GM21423 (cell line): ENCODE measurements around the gene AP2A2.
A peak's percentile ranks its signal among the peaks of the same experiment; 100 is the strongest.

Source experiments
- ATAC-seq: cut with Tn5 transposase; IDR thresholded peaks from one replicate; pipeline ENCODE4 v1.9.1; 2021; ENCODE audit warnings: mild to moderate bottlenecking, moderate library complexity; ENCODE audit not compliant: unreplicated experiment

AP2A2 gene

DNA sequence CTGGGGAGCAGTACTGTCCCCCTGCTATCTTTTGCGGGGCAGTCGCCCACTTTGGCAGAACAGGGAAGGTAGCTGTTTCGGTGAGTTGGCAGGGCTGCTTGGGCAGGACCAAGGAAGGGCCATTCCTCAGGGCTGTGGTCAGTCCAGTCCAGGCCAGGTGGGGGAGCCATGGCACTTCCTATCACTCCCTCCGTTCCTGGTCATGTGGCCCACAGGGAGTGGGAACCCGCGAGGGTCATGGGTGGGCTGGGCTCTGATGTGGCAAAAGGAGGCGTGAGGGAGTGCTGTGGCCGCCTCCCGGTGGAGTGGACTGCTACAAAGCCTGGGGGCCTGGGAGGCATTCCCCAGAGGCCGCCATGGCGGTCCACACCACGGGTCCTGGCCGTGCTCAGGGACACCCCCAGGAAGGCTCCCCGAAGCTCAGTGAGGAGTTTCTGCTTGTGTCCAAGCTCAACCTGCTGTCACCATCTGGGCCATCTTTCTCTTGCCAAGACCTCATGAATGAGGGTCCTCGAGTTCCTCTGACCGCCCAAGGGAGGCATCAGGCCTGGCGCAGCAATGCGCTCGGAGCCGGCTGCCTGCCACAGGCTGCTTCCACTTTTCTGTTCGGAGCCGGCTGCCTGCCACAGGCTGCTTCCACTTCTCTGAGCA, 27.0 kb upstream of the AP2A2 start:
- no peak for ATAC-seq

DNA sequence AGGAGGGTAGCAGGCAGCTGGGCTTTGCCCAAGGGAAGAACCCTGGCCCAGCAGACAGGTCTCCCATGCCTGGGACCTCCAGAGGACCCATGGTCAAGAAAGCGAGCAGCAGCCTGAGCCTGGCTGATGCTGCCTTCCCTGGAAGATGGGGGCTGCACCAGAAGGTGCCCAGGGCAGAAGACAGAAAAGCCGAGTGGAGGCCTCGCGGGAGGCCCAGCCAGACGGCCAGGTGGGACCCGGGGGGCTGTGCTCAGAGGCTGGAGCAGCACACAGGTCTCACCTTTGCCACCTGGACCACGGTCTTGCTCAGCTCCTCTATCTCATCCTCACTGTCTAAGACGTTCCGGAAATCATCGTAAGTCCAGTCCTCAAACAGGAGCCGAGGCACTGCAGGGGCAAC, 25.9 kb upstream of the AP2A2 start:
- no peak for ATAC-seq

DNA sequence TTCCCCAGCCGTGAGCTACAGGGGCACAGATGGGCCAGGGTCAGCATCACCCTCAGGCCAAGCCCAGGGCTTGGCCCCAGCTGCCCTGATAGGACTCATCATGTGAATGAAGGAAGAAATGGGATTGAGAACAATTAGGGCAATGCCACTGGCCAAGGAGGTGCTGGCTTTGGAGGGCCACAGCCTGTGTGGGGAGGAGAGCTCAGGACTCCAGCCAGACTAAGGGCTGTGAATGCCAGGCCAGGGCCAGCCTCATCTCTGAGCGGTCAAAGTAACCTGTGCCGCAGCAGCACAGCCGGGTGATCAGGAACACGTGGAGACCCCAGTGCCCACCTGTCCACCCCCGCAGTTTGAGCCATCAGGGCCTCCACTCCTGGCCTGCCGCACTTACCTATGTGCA, 25.1 kb upstream of the AP2A2 start:
- no peak for ATAC-seq

DNA sequence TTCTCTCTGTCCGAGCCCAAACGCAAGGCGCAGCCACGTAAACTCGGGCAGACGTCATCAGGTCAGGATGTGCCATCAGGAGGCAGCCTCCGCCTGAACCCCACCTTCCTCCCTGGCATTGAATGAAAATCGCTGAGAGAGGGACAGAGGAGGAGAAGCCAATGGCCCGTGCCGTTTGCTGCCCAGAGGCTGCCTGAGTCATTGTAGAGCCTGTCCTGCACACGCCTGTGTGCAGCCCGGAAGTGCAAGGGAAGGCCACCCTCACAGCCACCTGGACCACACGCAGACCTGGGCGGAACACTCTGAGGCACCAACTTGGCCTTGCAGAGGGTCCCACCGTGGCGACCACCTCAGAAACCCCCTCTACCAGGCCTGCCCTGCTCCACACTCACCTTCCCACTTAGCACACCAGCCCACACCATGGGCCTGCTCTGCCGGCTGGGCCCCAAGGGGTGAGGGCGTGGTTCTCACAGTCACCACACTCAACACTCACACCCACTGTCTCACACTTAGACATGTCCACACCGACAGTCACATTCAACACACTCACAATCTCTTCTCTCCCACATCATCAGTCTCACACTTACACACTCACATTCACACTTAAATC, 24.1 kb upstream of the AP2A2 start:
- ATAC-seq, result no peak

DNA sequence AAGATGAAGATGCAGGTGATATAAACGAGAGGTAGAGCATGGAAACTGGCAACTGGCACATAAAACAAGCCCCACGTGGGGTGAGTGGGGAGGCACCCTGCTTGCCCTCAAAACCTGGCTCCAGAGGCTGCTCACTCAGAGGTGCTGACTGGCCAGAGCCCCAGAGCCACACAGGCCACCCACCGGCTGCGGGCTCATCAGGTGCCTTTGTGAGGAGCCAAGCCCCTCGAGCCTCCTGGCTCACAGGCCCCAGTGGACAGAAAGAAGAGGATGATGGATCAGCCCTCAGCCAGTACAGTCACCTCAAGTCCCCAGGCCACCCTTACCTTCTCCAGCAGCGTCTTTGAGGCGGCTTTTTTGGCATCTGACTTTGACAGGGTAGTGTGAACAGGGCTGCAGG, 21.3 kb upstream of the AP2A2 start:
- no peak for ATAC-seq

DNA sequence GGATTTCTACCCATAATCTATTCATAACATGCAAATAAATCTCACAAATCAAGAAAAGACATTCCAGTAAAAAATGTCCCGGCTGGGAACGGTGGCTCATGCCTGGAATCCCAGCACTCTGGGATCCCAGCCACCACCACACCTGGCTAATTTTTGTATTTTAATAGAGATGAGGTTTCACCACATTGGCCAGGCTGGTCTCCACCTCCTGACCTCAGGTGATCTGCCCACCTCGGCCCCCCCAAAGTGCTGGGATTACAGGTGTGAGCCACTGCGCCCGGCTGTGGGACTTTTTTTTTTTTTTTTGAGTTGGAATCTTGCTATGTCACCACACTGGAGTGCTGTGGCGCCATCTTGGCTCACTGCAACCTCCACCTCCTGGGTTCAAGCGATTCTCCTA, 19.7 kb upstream of the AP2A2 start:
- no peak for ATAC-seq

DNA sequence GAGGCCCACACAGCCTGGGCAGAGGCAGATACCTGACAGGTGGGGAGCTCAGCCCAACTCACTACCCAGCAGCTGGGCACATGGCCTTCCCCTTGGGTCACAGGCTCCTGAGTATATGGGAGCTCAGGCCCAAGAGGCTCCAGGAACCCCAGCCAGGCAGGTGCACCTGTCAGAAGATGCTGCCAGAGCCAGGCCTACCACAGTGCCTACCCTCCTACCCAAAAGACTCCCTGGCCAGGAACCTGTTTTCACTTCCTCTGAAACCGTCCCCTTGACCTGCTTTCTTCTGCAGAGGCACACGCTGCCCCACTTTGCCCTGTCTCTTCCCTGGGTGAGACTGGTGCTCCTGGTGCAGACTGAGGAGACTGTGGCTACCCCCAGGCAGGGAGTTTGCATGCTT, 18.0 kb upstream of the AP2A2 start:
- ATAC-seq, result no peak

DNA sequence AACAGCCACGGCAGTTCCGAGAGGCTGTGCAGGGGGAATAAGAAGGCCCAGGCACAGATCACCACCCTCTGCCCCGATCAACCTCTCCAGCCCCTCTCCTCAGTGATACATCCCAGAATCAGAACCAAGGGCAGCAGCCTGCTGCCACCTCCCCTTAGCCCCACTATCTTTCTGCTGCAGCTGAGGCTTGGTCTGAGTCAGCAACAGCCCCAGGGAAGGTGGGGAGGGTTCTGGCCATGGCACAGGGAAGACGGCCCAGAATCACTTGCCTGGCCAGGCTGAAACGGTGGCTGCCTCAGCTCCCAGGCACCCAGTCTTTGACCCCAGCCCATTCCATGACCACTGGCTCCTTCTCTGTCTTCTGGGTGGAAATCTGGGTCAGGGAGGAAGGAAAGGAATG, 17.4 kb upstream of the AP2A2 start:
- ATAC-seq, result no peak

DNA sequence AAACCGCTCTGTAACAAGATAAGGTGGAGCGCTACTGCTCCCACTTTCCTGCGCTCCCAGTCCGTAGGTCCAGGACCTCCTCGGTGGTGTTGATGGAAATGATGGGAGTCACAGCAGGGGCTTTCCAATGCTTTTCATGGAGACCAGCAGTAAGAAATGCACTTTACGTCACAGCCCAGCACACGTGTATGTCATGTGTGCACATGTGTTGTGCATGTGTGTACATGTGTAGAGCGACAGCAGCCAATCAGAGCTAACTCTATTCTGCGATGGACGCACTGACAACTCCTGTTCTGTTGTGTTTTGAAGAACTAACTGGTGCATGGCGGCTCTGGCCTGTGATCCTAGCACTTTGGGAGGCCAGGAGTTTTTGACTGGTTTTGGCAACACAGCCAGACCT, 16.3 kb upstream of the AP2A2 start:
- ATAC-seq, result no peak

DNA sequence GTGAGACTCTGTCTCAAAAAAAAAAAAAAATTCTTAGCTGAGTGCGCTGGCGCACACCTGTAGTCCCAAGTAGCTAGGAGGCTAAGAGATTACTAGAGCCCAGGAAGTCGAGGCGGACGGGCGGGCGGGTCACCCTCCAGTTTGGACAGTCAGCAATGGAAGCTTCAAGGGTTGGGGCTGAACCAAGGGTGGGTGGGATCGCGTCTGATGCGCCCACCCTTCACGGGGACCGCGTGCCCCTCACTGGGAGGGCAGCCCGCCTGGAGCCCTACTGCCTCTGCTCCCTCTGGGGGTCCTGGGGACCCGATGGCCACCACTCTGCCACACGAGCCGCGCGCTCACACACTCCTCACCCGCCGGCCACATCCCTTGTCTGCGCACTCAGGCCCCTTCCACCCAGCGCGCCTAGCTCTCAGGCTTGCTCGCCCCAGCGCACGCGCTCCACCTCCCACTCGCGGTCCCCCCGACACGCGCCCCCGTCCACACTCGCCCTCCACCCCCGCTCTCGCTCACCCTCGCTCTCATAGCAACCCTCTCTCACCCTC, 15.6 kb upstream of the AP2A2 start:
- no peak for ATAC-seq

DNA sequence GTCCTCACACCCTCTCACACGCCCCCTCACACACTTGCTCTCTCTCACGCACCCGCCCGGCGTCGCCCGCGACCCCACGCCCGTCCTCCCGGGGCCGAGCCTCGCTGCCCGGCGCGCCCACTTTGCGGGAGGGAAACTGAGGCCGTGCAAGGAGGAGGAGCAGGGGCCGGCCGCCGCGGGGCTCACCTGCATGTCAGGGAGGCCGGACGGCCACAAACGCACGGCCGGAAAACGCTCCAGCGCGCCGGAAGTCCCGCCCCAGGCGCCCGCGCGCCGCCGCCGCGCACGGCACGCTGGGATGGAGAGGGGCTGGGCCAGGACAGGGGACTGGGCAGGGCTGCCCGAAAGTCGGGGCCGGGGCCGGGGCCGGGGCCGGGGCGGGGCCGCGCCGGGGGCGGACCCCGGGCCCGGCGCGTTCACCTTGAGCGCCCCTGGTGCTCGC, 15.1 kb upstream of the AP2A2 start, which contains the start of gene CHID1:
CHID1 (minus strand) TSS at position 222 of the 442 bp plus-strand sequence. CDS start 5,994 bp downstream, outside the sequence.
- ATAC-seq, result peak; percentile 90

DNA sequence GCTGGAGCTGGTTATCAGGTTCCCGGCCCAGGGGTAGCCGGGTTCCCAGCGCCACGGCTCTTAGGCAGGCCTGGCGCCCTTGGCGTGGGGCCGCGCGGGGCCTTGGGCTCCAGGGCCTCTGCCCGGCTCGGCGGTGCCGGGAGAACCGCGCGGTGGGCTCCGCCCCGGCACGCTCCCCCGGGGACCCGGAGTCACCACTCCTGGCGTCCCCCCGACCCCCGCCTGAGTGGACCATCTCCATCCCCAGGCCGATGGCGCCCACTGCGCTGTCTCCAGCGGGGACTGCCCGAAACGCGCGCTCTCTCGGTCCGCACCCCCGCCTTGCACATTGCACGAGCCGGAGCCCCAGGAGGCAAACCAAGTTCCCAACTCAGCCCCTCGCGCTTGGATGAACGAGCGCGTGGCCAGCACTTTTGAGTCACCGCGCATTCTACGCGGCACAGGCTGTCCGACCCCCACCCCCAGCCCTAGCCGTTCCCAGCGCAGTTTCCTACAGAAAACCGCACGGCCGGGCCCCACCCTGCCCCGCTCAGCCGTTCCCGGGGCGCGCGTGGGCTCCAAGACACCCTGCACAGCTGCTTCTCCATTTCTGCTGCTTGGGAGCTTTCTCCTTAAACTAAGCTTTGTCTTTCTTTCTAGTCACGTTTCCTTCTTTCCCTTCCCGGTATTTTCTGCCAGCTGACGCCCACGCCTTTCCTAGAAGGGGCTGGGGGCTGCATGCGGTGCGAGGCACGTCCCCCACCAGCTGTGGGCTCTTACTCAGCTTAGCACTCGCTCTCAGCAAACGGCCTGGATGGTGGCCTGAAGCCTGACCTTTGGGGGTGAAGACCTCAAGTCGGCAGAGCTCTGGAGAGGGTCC, 14.4 kb upstream of the AP2A2 start:
- peak; percentile 30 for ATAC-seq

DNA sequence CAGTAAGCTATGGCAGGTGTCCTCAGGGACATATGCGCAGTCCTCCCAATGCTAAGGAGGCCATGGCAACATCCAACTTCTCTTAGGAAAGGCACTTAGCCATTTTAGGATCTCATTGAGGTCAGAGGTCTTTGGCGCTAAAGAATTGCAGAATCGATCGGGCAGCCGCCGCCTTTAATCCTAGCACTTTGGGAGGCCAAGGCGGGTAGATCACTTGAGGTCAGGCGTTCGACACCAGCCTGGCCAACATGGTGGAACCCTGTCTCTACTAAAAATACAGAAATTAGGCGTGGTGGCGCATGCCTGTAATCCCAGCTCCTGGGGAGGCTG, 13.8 kb upstream of the AP2A2 start:
- ATAC-seq, result no peak

DNA sequence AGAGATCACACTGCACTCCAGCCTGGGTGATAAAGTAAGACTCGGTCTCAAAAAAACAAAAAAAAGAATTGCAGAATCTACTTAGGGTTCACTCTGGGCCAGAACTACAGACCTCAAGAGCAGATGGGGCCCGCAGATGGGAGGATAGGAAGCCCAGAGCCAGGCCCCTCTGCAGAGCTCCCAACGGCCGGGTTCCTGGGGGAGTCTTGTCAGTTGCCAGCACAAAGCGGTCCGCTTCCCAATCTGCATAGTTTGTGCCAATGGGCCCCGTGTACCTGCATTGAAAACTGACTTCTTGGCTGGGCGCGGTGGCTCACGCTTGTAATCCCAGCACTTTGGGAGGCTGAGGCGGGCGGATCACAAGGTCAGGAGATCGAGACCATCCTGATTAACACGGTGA, 13.4 kb upstream of the AP2A2 start:
- ATAC-seq, result no peak

DNA sequence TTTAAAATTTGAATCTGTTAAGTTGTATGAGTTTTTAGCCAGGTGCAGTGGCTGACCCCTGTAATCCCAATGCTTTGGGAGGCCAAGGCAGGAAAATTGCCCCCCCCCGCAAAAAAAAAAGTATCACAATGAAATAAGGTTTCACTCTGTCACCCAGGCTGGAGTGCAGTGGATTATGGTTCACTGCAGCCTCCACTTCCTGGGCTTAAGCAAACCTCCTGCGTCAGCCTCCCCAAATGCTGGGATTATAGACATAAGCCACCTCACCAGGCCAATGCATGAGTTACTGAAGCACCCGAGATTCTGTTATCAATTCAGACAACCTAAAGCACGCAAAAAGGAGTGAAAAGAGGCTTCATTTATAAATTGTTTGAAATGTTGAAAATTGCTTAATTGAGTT, 12.6 kb upstream of the AP2A2 start:
- no peak for ATAC-seq

DNA sequence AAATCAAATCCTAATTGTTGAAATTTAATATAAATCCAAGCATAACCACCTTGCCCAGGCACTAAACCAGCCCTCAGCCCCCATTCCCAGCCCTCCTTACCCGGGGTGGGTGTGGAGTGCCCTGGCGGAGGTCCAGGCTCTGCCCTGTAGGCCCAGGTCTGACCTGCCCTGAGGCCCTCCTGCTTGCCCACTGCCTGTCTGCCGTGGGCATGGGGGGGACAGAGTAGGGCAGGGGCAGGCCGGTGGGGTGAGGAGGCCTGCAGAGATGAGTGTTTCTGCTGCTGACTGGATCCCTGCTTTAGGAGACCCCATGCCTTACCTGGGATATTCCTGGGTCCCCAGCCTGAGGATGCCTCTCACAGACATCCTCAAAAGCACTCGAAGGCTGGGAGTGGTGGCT, 11.5 kb upstream of the AP2A2 start:
- ATAC-seq, result no peak

DNA sequence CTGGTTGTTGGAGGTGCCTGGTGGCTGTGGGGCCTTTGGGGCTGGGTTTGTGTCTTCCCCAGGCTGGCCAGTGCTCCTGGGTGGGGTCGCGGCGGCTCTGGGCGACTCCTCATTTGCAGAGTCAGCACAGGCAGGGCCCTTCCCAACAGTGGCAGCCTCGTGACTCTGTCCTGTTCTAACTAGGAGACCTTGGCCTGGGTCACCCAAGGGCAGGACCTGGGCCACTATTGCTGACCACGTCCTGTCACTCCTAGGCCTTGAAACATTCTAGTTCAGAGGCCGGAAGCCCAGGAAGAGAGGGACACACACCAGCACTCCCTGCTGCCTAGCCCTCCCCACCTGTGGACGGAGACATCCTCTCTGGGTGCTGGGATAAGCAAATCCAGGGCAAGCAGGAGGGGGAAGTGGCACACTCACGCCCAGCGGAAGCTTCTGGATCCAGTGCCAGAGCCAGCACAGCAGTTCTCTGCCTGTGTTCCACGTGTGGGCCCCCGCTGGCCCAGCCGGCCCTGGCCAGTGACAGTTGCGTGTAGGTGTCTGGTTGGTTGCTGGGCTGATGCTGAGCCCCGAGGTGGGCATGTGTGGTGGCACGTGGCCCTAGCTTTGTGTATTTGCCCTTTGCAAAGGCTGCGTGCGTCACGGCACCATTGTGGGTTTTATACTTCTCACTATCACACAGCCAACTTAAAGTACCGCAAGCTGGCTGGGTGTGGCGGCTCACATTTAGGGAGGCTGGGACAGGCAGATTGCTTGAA, 10.7 kb upstream of the AP2A2 start:
- no peak for ATAC-seq

DNA sequence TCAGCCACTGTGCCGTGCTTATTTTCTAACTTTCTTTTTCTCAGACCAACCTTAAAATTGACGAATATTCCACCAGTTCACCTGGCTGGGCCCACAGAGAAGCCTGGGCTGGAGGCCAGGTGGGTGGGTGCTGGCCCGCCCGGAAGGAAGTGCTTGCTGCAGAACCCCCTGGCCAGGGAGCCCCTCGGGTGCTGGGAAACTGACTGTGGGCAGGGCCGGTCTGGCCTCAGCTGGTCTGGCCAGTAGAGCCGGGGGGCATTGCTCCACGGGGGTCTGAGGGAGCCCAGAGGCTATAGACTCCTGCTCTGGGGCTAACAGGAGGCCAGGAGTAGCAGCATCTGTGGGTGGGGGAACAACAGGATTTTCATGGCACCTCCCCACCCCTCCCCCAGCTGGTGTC, 8.2 kb upstream of the AP2A2 start:
- ATAC-seq, result no peak

DNA sequence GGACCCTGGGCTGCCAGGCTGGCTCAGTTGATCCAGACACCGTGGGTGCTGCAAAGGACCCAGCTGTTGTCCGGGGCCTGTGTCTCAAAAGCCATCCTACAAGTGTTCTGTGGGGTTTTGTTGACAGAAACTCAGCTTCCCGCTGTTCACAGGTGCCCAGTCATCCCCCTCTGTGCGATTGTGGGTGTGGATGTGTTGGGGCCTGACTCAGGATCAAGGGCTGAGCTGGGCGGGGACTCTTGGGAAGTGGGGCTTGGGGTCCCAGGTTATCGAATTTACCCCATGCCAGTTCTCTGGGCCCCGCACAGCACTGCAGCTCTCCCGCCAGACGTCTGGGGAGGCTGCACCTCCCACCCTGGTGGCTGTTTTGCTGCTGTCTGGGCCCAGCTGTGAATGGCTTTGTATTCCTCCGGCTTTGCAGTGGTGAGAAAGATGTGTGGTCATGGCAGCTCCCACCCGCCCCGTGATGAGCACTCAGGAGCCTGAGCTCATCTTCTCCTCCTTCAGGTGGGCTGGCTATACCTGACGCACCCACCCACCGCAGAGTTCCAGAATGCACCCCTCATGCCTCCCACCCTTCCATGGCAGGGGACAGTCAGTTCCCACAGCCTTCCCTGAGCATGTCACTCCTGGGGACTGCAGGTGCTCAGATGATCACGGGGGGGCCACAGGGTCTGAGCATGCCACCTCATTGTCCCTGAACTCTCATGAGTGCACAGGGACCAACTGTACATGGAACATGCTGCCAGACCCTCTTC, 3.6 kb upstream of the AP2A2 start:
- no peak for ATAC-seq

DNA sequence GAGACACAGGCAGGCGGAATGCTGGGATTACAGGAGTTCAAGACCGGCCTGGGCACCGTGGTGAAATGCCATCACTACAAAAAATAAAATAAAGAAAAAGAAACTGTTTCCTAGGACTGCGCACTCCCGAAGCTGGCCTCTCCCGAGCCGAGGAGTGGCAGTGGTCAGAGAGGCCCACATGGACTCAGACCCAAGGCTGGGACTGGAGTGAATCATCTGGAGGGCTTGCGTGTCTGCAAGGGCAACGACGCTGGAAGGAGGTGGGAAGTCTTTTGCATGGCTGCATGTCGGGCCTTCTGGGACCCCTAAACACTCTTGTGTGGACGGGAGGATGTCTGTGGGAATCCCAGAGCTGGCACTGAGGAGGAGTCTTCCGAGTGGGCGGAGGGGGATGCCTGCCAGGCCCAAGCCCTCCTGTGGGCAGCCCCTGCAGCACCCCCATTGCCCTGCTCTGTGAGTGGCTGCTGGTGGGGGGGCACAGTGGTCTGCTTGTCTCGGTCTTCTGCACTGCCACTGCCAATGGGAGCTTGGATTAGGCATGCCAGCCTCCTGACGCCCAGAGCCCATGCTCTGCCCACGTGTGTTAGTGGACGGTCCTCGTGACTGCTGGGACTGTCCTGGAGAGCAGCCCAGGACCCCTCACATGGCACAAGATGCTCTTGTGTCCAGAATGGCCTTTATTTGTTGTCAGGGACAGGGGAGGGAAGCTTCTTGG, 1.8 kb upstream of the AP2A2 start:
- ATAC-seq, result no peak
